Mesenchymal stem cell (in vitro differentiated cells and primary cell): ENCODE measurements around the gene SLC4A1AP.
"Not testable (repeated sequence)": the region's sequence is repeated elsewhere in the genome, so short reads cannot be mapped to it uniquely, and the experiment has no call there.

Experiments
- DNase-seq: peaks from one replicate; pipeline ENCODE4 v3.0.0-alpha.2; 2013
- H2AFZ ChIP-seq: one replicate; pipeline ENCODE4 v1.6.1; 2013; ENCODE audit warnings: low read depth, mild to moderate bottlenecking, control low read depth, inconsistent platforms, low read length, moderate library complexity
- H2AK5ac ChIP-seq: 2 replicates; pipeline ENCODE4 v1.6.1; 2013; ENCODE audit warnings: low read length, moderate library complexity, mild to moderate bottlenecking, inconsistent platforms; ENCODE audit not compliant: severe bottlenecking
- H2BK120ac ChIP-seq: one replicate; pipeline ENCODE4 v1.6.1; 2013; ENCODE audit warnings: low read depth, mild to moderate bottlenecking, inconsistent platforms, low read length, moderate library complexity
- H2BK12ac ChIP-seq, 2 experiments: one replicate each; pipeline ENCODE4 v1.6.1; 2013; ENCODE audit warnings: inconsistent platforms in 2 of 2, low read length in 2 of 2, mild to moderate bottlenecking in 2 of 2, moderate library complexity in 2 of 2, control low read depth in 1 of 2
- H2BK15ac ChIP-seq: one replicate; pipeline ENCODE4 v1.6.1; 2013; ENCODE audit warnings: mild to moderate bottlenecking, low read depth, inconsistent platforms; ENCODE audit not compliant: poor library complexity, severe bottlenecking
- H2BK5ac ChIP-seq: 2 replicates; pipeline ENCODE4 v1.6.1; 2013; ENCODE audit warnings: low read depth, mild to moderate bottlenecking, low read length, control low read depth, inconsistent platforms; ENCODE audit not compliant: poor library complexity, severe bottlenecking
- H3K14ac ChIP-seq, 2 experiments: one replicate each; pipeline ENCODE4 v1.6.1; 2013; ENCODE audit warnings: inconsistent platforms in 2 of 2, low read length in 2 of 2, control low read depth in 1 of 2, mild to moderate bottlenecking in 1 of 2, moderate library complexity in 1 of 2
- H3K18ac ChIP-seq, 2 experiments: one replicate each; pipeline ENCODE4 v1.6.1; 2013; ENCODE audit warnings: inconsistent platforms in 2 of 2, low read length in 2 of 2, control low read depth in 1 of 2, low read depth in 1 of 2, mild to moderate bottlenecking in 1 of 2
- H3K23ac ChIP-seq, 2 experiments: one replicate each; pipeline ENCODE4 v1.6.1; 2013; ENCODE audit warnings: inconsistent platforms in 2 of 2, low read length in 2 of 2, mild to moderate bottlenecking in 2 of 2, moderate library complexity in 2 of 2, control low read depth in 1 of 2
- H3K27ac ChIP-seq: 2 replicates; pipeline ENCODE4 v1.5.1; 2013; ENCODE audit warnings: mild to moderate bottlenecking, moderate library complexity, low read length, control low read depth, inconsistent platforms; ENCODE audit not compliant: poor library complexity, severe bottlenecking
- H3K27me3 ChIP-seq, 2 experiments: 2 replicates each; pipeline versions ENCODE4 v1.6.1 to v1.7.0; 2013; ENCODE audit warnings: low read length in 2 of 2, mild to moderate bottlenecking in 2 of 2, moderate library complexity in 2 of 2, control low read depth in 1 of 2, inconsistent platforms in 1 of 2; ENCODE audit not compliant: control insufficient read depth in 1 of 2, insufficient read depth in 1 of 2
- H3K36me3 ChIP-seq, 2 experiments: 2 replicates each; pipeline versions ENCODE4 v1.6.1 to v1.7.0; 2013; ENCODE audit warnings: low read length in 2 of 2, control low read depth in 1 of 2, inconsistent platforms in 1 of 2, low read depth in 1 of 2, mild to moderate bottlenecking in 1 of 2; ENCODE audit not compliant: insufficient read depth in 2 of 2, control insufficient read depth in 1 of 2
- H3K4ac ChIP-seq, 2 experiments: one replicate each; pipeline ENCODE4 v1.6.1; 2013; ENCODE audit warnings: inconsistent platforms in 2 of 2, low read length in 2 of 2, mild to moderate bottlenecking in 2 of 2, moderate library complexity in 2 of 2, control low read depth in 1 of 2, low read depth in 1 of 2
- H3K4me1 ChIP-seq: 2 replicates; pipeline ENCODE4 v1.6.1; 2013; ENCODE audit warnings: low read depth, low read length, control low read depth; ENCODE audit not compliant: control insufficient read depth, insufficient read depth
- H3K4me2 ChIP-seq: 2 replicates; pipeline ENCODE4 v1.6.1; 2013; ENCODE audit warnings: low read length, mild to moderate bottlenecking, inconsistent platforms; ENCODE audit not compliant: poor library complexity, severe bottlenecking
- H3K4me3 ChIP-seq, 2 experiments: 2 replicates each; pipeline versions ENCODE4 v1.5.1 to v1.7.0; 2013; ENCODE audit warnings: low read length in 2 of 2, mild to moderate bottlenecking in 2 of 2, control low read depth in 1 of 2, low read depth in 1 of 2; ENCODE audit not compliant: insufficient read depth in 1 of 2
- H3K79me1 ChIP-seq: replicated peaks from 2 replicates; pipeline ENCODE4 v1.6.1; 2013; ENCODE audit warnings: mild to moderate bottlenecking, control low read depth, low read length, inconsistent platforms; ENCODE audit not compliant: poor library complexity, severe bottlenecking
- H3K9ac ChIP-seq: 2 replicates; pipeline ENCODE4 v1.7.0; 2013; ENCODE audit warnings: mild to moderate bottlenecking, low read length, moderate library complexity
- H3K9me3 ChIP-seq: 2 replicates; pipeline ENCODE4 v1.7.0; 2013; ENCODE audit warnings: mild to moderate bottlenecking, low read length; ENCODE audit not compliant: control insufficient read depth
- H4K8ac ChIP-seq: one replicate; pipeline ENCODE4 v1.6.1; 2013; ENCODE audit warnings: inconsistent platforms, mild to moderate bottlenecking, low read length, moderate library complexity
- H4K91ac ChIP-seq: one replicate; pipeline ENCODE4 v1.6.1; 2013; ENCODE audit warnings: mild to moderate bottlenecking, low read length, inconsistent platforms
- WGBS: methylation state at CpG from one replicate; pipeline ENCODE4 v1.1.7; 2013; ENCODE audit warnings: mixed read lengths; 5-methylcytosine and 5-hydroxymethylcytosine counted together

SLC4A1AP gene

DNA sequence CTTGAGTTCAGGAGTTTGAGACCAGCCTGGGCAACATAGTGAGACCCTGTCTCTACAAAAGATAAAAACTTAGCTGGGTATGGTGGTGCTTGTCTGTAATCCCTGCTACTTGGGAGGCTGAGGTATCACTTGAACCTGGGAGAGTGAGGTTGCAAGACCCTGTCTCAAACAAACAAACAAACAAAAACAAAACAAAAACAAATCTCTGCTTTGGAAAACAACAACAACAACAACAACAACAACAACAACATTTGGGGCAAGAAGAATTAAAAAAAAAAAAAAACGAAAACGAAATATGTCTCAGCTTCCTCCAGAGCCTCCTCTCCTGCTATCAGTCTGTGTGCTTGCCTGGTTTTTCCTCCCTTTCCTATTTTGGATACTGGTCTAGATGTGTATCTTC is 16.9 kb downstream of the SLC4A1AP start:
- no peak overlapping the region for H2BK120ac ChIP-seq
- peak overlapping the region; percentile 85 for H3K27ac ChIP-seq
- no peak overlapping the region for H4K91ac ChIP-seq
- H2AFZ ChIP-seq: no peak overlapping the region
- peaks cover 7% of the 10 kb centered on the region for H3K79me1 ChIP-seq
- 95% methylated on average over 2 of the region's 2 CpGs for WGBS
- no peak overlapping the region for H2BK12ac ChIP-seq
- no peak overlapping the region for H4K8ac ChIP-seq
- H3K4me1 ChIP-seq: peaks cover 5% of the 10 kb centered on the region
- H2BK15ac ChIP-seq: no peak overlapping the region
- peak overlapping the region; percentile 87 for H3K9ac ChIP-seq
- H2BK5ac ChIP-seq: no peak overlapping the region
- H3K14ac ChIP-seq: no peak overlapping the region
- no peak overlapping the region for H3K18ac ChIP-seq
- peaks cover 18 to 67% of the 10 kb centered on the region in 2 experiments for H3K36me3 ChIP-seq
- no peak overlapping the region for H3K4ac ChIP-seq
- no peak overlapping the region for H3K4me2 ChIP-seq
- H3K27me3 ChIP-seq: no peaks in the 10 kb centered on the region
- no peak for DNase-seq
- peak overlapping the region; percentile 8 for H2AK5ac ChIP-seq
- no peak overlapping the region for H3K4me3 ChIP-seq
- H3K23ac ChIP-seq: no peak overlapping the region
- H3K9me3 ChIP-seq: no peaks in the 10 kb centered on the region

DNA sequence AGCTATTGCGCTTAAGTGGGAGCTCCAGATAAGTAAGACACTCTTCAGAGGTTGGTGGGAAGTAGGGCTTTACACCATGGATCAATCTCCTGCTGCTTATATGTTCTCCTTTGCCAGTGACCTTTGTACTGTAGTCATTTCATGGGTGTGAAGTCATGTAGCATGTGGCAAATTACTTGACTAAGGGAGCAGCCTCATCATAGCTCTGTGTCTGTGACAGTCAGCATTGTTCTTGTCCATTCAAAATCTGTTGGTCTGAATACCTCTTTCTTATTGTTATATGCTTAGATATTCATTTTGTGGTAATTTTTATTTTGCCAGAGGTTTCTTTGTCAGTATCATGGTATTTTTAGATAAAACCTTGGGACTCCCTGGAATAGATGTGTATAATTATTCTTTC is 18.2 kb downstream of the SLC4A1AP start:
- Histone ChIP-seq H3K79me1 (peaks cover 7% of the 10 kb centered on the region), H3K4ac (no peak overlapping the region), H3K14ac (no peak overlapping the region), H3K4me3 (peak overlapping the region in 1 of 2 experiments; percentile 27), H4K8ac (no peak overlapping the region), H3K4me1 (peaks cover 5% of the 10 kb centered on the region), H3K9me3 (no peaks in the 10 kb centered on the region), H2BK12ac (no peak overlapping the region), H3K23ac (no peak overlapping the region), H2BK120ac (peak overlapping the region; percentile 52), H4K91ac (no peak overlapping the region), H2AFZ (no peak overlapping the region), H2AK5ac (peak overlapping the region; percentile 87), H2BK5ac (peak overlapping the region; percentile 89), H3K27ac (peak overlapping the region; percentile 85), H3K9ac (peak overlapping the region; percentile 87), H2BK15ac (no peak overlapping the region), H3K36me3 (peaks cover 16 to 67% of the 10 kb centered on the region in 2 experiments), H3K18ac (peak overlapping the region in 1 of 2 experiments; percentile 42), H3K27me3 (no peaks in the 10 kb centered on the region), H3K4me2 (no peak overlapping the region)
- WGBS: 89% methylated on average over 1 of the region's 1 CpG
- DNase-seq: peak; percentile 77

DNA sequence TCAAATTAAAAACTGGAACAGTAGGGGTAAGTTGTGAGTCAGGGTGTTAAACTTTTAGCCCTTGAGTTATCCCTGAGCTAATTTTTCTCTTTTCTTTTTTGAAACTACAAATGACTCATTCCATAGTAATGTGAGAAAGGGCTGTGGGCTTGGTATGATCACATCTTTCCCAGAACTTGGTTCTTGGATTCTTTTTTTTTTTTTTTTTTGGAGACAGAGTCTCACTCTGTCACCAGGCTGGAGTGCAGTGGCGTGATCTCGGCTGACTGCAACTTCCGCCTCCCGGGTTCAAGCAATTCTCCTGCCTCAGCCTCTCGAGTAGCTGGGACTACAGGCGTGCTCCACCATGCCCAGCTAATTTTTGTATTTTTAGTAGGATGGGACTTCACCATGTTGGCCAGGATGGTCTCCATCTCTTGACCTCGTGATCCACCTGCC is 18.7 kb downstream of the SLC4A1AP start:
- not testable (repeated sequence) for H4K8ac ChIP-seq, H3K4ac ChIP-seq, H3K18ac ChIP-seq, H3K4me3 ChIP-seq, H4K91ac ChIP-seq, H3K23ac ChIP-seq, H2BK12ac ChIP-seq, H3K79me1 ChIP-seq, H3K4me2 ChIP-seq, H3K4me1 ChIP-seq, H2AFZ ChIP-seq, H2BK120ac ChIP-seq, H3K14ac ChIP-seq, H2BK15ac ChIP-seq, H3K9me3 ChIP-seq, H3K27me3 ChIP-seq, H2BK5ac ChIP-seq
- DNase-seq: peak; percentile 89
- 51% methylated on average over 7 of the region's 7 CpGs for WGBS
- peaks cover 15 to 66% of the 10 kb centered on the region in 2 experiments for H3K36me3 ChIP-seq
- peak overlapping the region; percentile 83 for H2AK5ac ChIP-seq
- peak overlapping the region; percentile 89 for H3K27ac ChIP-seq
- peak overlapping the region; percentile 87 for H3K9ac ChIP-seq

DNA sequence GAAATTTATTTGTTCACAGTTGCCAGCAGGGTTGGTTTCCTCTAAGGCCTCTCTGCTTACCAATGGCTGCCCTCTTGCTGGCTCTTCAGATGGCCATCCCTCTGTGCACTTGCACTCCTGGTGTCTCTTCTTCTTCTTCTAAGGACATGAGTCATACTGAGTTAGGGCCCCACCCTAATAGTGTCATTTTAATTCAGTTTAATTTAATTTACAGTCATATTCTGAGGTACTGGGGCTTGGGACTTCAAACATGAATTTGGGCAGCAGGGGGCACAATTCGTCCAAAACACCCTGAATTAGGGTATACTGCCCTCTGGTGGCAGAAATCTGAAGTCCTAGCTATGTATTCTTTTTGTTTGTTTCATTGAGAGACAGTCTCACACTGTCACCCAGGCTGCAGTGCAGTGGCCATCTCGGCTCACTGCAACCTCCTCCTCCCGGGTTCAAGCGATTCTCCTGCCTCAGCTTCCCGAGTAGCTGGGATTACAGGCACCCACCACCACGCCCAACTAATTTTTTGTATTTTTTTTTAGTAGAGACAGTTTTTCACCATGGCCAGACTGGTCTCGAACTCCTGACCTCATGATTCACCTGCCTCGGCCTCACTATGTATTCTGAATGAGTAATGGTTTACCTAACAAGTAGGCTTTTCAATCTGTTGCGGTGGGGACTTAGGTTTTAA is 19.8 kb downstream of the SLC4A1AP start:
- Histone ChIP-seq H2BK120ac (no peak overlapping the region), H4K8ac (no peak overlapping the region), H3K4me3 (no peak overlapping the region), H3K9me3 (no peaks in the 10 kb centered on the region), H2BK5ac (no peak overlapping the region), H3K4me1 (peaks cover 5% of the 10 kb centered on the region), H3K4ac (no peak overlapping the region), H4K91ac (no peak overlapping the region), H3K14ac (no peak overlapping the region), H2AK5ac (peak overlapping the region; percentile 99), H2BK12ac (peak overlapping the region in 1 of 2 experiments; percentile 90), H3K18ac (no peak overlapping the region), H3K27me3 (no peaks in the 10 kb centered on the region), H3K9ac (peak overlapping the region; percentile 87), H2AFZ (no peak overlapping the region), H3K23ac (no peak overlapping the region), H3K4me2 (no peak overlapping the region), H3K79me1 (peaks cover 7% of the 10 kb centered on the region), H3K27ac (peak overlapping the region; percentile 46), H2BK15ac (no peak overlapping the region), H3K36me3 (peaks cover 15 to 65% of the 10 kb centered on the region in 2 experiments)
- peak; percentile 90 for DNase-seq
- WGBS: 12% methylated on average over 3 of the region's 9 CpGs
